GM10266 (cell line): Measurements from ENCODE around the gene GPR3.

ENCODE experiments used
- DNase-seq: peaks from one replicate; pipeline ENCODE4 v3.0.0; 2012; ENCODE audit errors: extremely low spot score
- CTCF ChIP-seq: IDR thresholded peaks from 2 replicates; pipeline ENCODE4 v1.5.1; 2012; ENCODE audit warnings: mild to moderate bottlenecking, low read depth; ENCODE audit not compliant: control insufficient read depth, insufficient read depth; ENCODE audit errors: missing control alignments

GPR3 gene

GRCh38 chr1:27393641-27394281 is 1.3 kb downstream of the GPR3 start:
- DNase-seq: no peak
- no peak for TF ChIP-seq CTCF

GRCh38 chr1:27394282-27394658 is 1.8 kb downstream of the GPR3 start:
- no peak for TF ChIP-seq CTCF
- no peak for DNase-seq

GRCh38 chr1:27394925-27395324 is 2.5 kb downstream of the GPR3 start:
- DNase-seq: no peak
- no peak for TF ChIP-seq CTCF

GRCh38 chr1:27395441-27396195 is 3.2 kb downstream of the GPR3 start:
- TF ChIP-seq CTCF: peak; percentile 94
- peak; percentile 86 for DNase-seq

GRCh38 chr1:27397110-27397509 is 4.7 kb downstream of the GPR3 start:
- TF ChIP-seq CTCF: no peak
- no peak for DNase-seq

GRCh38 chr1:27397749-27398148 is 5.3 kb downstream of the GPR3 start:
- no peak for TF ChIP-seq CTCF

More at GRCh38 chr1:27397749-27398148, 5.3 kb downstream of the GPR3 start:
- DNase-seq: no peak
